DOHH2 (cell line): ENCODE measurements around the gene GFRA1.

Source experiments
- H3F3A ChIP-seq: fragments of 200-600 bp; sonication (generic), shearing (Covaris generic); 2 replicates; pipeline ENCODE4 v1.6.0; 2016; ENCODE audit warnings: antibody characterized with exemption, mild to moderate bottlenecking; ENCODE audit not compliant: control insufficient read depth, insufficient read depth
- H3K27ac ChIP-seq: fragments of 200-600 bp; sonication (generic); 2 replicates; pipeline ENCODE4 v1.5.1; 2014; ENCODE audit warnings: low read depth, mild to moderate bottlenecking, low read length, moderate library complexity
- H3K27me3 ChIP-seq: fragments of 200-600 bp; sonication (generic); 2 replicates; pipeline ENCODE4 v1.6.1; 2014; ENCODE audit warnings: mild to moderate bottlenecking, low read length, mixed read lengths; ENCODE audit not compliant: control insufficient read depth
- H3K36me3 ChIP-seq: fragments of 200-600 bp; sonication (generic); 2 replicates; pipeline ENCODE4 v1.6.1; 2014; ENCODE audit warnings: mild to moderate bottlenecking, low read length, moderate library complexity, mixed read lengths; ENCODE audit not compliant: control insufficient read depth
- H3K4me1 ChIP-seq: fragments of 200-600 bp; sonication (generic); 2 replicates; pipeline ENCODE4 v1.6.1; 2014; ENCODE audit warnings: mild to moderate bottlenecking, low read length, mixed read lengths; ENCODE audit not compliant: control insufficient read depth
- H3K4me2 ChIP-seq: fragments of 200-600 bp; sonication (generic); 2 replicates; pipeline ENCODE4 v1.6.0; 2014; ENCODE audit warnings: mild to moderate bottlenecking, low read length, moderate library complexity
- H3K4me3 ChIP-seq: fragments of 200-600 bp; sonication (generic); 2 replicates; pipeline ENCODE4 v1.5.1; 2014; ENCODE audit warnings: mild to moderate bottlenecking, low read length, mixed read lengths
- H3K79me2 ChIP-seq: fragments of 200-600 bp; sonication (generic); 2 replicates; pipeline ENCODE4 v1.6.1; 2014; ENCODE audit warnings: mild to moderate bottlenecking, low read length, mixed read lengths; ENCODE audit not compliant: control insufficient read depth
- H3K9me2 ChIP-seq: fragments of 200-600 bp; sonication (generic); replicated peaks from 2 replicates; pipeline ENCODE4 v1.6.1; 2014; ENCODE audit warnings: mild to moderate bottlenecking, low read length, mixed read lengths; ENCODE audit not compliant: control insufficient read depth
- H3K9me3 ChIP-seq: fragments of 200-600 bp; sonication (generic); 2 replicates; pipeline ENCODE4 v1.6.1; 2014; ENCODE audit warnings: antibody characterized with exemption, low read length, mixed read lengths; ENCODE audit not compliant: control insufficient read depth, insufficient read depth
- H4K20me1 ChIP-seq: fragments of 200-600 bp; sonication (generic); 2 replicates; pipeline ENCODE4 v1.6.0; 2014; ENCODE audit warnings: low read depth, mild to moderate bottlenecking, antibody characterized with exemption, low read length, moderate library complexity; ENCODE audit not compliant: control insufficient read depth, insufficient read depth
- CTCF ChIP-seq: fragments of 200-600 bp; sonication (generic); IDR thresholded peaks from one replicate; pipeline ENCODE4 v1.5.1; 2014; ENCODE audit warnings: antibody characterized with exemption, mild to moderate bottlenecking, low read depth, low read length; ENCODE audit not compliant: poor library complexity, severe bottlenecking
- EZH2phosphoT487 ChIP-seq: fragments of 200-600 bp; sonication (generic); IDR thresholded peaks from 2 replicates; pipeline ENCODE4 v1.6.1; 2017; ENCODE audit warnings: borderline replicate concordance, mild to moderate bottlenecking, antibody characterized with exemption, low read length, moderate library complexity, mixed read lengths

The GFRA1 gene

GRCh38 chr10:116109481-116109880 lies 163.5 kb downstream of the GFRA1 start:
- Histone ChIP-seq H3K79me2 (no peaks in the 10 kb centered on the region), H3K27ac (no peak overlapping the region), H3F3A (no peaks in the 10 kb centered on the region), H3K4me2 (no peak overlapping the region), H3K9me3 (no peaks in the 10 kb centered on the region), H3K4me3 (no peak overlapping the region), H4K20me1 (no peaks in the 10 kb centered on the region), H3K9me2 (no peaks in the 10 kb centered on the region), H3K4me1 (no peaks in the 10 kb centered on the region), H3K36me3 (no peaks in the 10 kb centered on the region), H3K27me3 (no peaks in the 10 kb centered on the region)
- TF ChIP-seq EZH2phosphoT487 (no peak), CTCF (no peak)

- H3F3A ChIP-seq: no peaks in the 10 kb centered on the region
- H3K27me3 ChIP-seq: no peaks in the 10 kb centered on the region
- no peak overlapping the region for H3K27ac ChIP-seq
- no peaks in the 10 kb centered on the region for H4K20me1 ChIP-seq
- H3K4me1 ChIP-seq: no peaks in the 10 kb centered on the region
- no peak overlapping the region for H3K4me3 ChIP-seq
- TF ChIP-seq EZH2phosphoT487 (no peak), CTCF (no peak)
- H3K9me3 ChIP-seq: no peaks in the 10 kb centered on the region
- H3K36me3 ChIP-seq: no peaks in the 10 kb centered on the region
- no peaks in the 10 kb centered on the region for H3K79me2 ChIP-seq
- no peak overlapping the region for H3K4me2 ChIP-seq
- H3K9me2 ChIP-seq: no peaks in the 10 kb centered on the region
Observed at GRCh38 chr10:116108095-116108494, 164.9 kb downstream of the GFRA1 start.

- H3K36me3 ChIP-seq: no peaks in the 10 kb centered on the region
- no peaks in the 10 kb centered on the region for H3K27me3 ChIP-seq
- H3F3A ChIP-seq: no peaks in the 10 kb centered on the region
- H3K4me1 ChIP-seq: no peaks in the 10 kb centered on the region
- H3K4me3 ChIP-seq: no peak overlapping the region
- H3K79me2 ChIP-seq: no peaks in the 10 kb centered on the region
- H3K4me2 ChIP-seq: no peak overlapping the region
- no peaks in the 10 kb centered on the region for H3K9me3 ChIP-seq
- no peaks in the 10 kb centered on the region for H4K20me1 ChIP-seq
- no peak overlapping the region for H3K27ac ChIP-seq
- no peak for TF ChIP-seq EZH2phosphoT487
- H3K9me2 ChIP-seq: no peaks in the 10 kb centered on the region
Observed at GRCh38 chr10:116106611-116107010, 166.4 kb downstream of the GFRA1 start.

- H3K79me2 ChIP-seq: no peaks in the 10 kb centered on the region
- H3K27ac ChIP-seq: no peak overlapping the region
- H3F3A ChIP-seq: no peaks in the 10 kb centered on the region
- H3K36me3 ChIP-seq: no peaks in the 10 kb centered on the region
- H3K4me3 ChIP-seq: no peak overlapping the region
- H3K4me2 ChIP-seq: no peak overlapping the region
- TF ChIP-seq CTCF: no peak
- no peak for TF ChIP-seq EZH2phosphoT487
- H3K27me3 ChIP-seq: no peaks in the 10 kb centered on the region
- H3K9me2 ChIP-seq: no peaks in the 10 kb centered on the region
- H4K20me1 ChIP-seq: no peaks in the 10 kb centered on the region
- no peaks in the 10 kb centered on the region for H3K4me1 ChIP-seq
- H3K9me3 ChIP-seq: no peaks in the 10 kb centered on the region
Observed at GRCh38 chr10:116105264-116105663, 167.7 kb downstream of the GFRA1 start.
